IPS-15b (cell line): ENCODE measurements around the gene CDH23.
A peak's percentile ranks its signal among the peaks of the same experiment; 100 is the strongest.

Experiments used
- H3K27me3 ChIP-seq: one replicate; pipeline ENCODE4 v1.6.1; 2013; ENCODE audit warnings: low read length; ENCODE audit not compliant: control insufficient read depth, insufficient read depth
- H3K36me3 ChIP-seq: one replicate; pipeline ENCODE4 v1.6.1; 2013; ENCODE audit warnings: low read length; ENCODE audit not compliant: control insufficient read depth, insufficient read depth
- H3K4me1 ChIP-seq: one replicate; pipeline ENCODE4 v1.6.1; 2013; ENCODE audit warnings: mild to moderate bottlenecking, low read length; ENCODE audit not compliant: control insufficient read depth, insufficient read depth
- H3K4me3 ChIP-seq: one replicate; pipeline ENCODE4 v1.5.1; 2013; ENCODE audit warnings: low read depth, low read length
- H3K9ac ChIP-seq: one replicate; pipeline ENCODE4 v1.6.1; 2013; ENCODE audit warnings: low read depth, mild to moderate bottlenecking, low read length
- H3K9me3 ChIP-seq: one replicate; pipeline ENCODE4 v1.6.1; 2013; ENCODE audit warnings: mild to moderate bottlenecking, low read length; ENCODE audit not compliant: control insufficient read depth, insufficient read depth

Gene CDH23

GRCh38 chr10:71802715-71803488 lies 406.2 kb downstream of the CDH23 start:
- peaks cover 15% of the 10 kb centered on the region for H3K27me3 ChIP-seq
- no peaks in the 10 kb centered on the region for H3K36me3 ChIP-seq
- no peak overlapping the region for H3K9ac ChIP-seq
- H3K9me3 ChIP-seq: no peaks in the 10 kb centered on the region
- peaks cover 3% of the 10 kb centered on the region for H3K4me1 ChIP-seq
- H3K4me3 ChIP-seq: no peak overlapping the region

- H3K9me3 ChIP-seq: no peaks in the 10 kb centered on the region
- H3K4me1 ChIP-seq: peaks cover 3% of the 10 kb centered on the region
- H3K36me3 ChIP-seq: no peaks in the 10 kb centered on the region
- peaks cover 15% of the 10 kb centered on the region for H3K27me3 ChIP-seq
- H3K9ac ChIP-seq: no peak overlapping the region
- no peak overlapping the region for H3K4me3 ChIP-seq
These were observed 407.4 kb downstream of the CDH23 start for GRCh38 chr10:71804077-71804476.

GRCh38 chr10:71805776-71806703 lies 409.3 kb downstream of the CDH23 start:
- peaks cover 15% of the 10 kb centered on the region for H3K27me3 ChIP-seq
- peak overlapping the region; percentile 55 for H3K4me3 ChIP-seq
- no peaks in the 10 kb centered on the region for H3K9me3 ChIP-seq
- peaks cover 3% of the 10 kb centered on the region for H3K4me1 ChIP-seq
- H3K9ac ChIP-seq: no peak overlapping the region
- H3K36me3 ChIP-seq: peaks cover 3% of the 10 kb centered on the region

- Histone ChIP-seq H3K9me3 (no peaks in the 10 kb centered on the region), H3K4me1 (peaks cover 3% of the 10 kb centered on the region), H3K36me3 (peaks cover 3% of the 10 kb centered on the region), H3K27me3 (peaks cover 15% of the 10 kb centered on the region), H3K9ac (no peak overlapping the region), H3K4me3 (no peak overlapping the region)
These were observed 410.2 kb downstream of the CDH23 start for GRCh38 chr10:71806704-71807556.

- Histone ChIP-seq H3K36me3 (peaks cover 3% of the 10 kb centered on the region), H3K9me3 (no peaks in the 10 kb centered on the region), H3K4me1 (peaks cover 3% of the 10 kb centered on the region), H3K4me3 (no peak overlapping the region), H3K27me3 (peaks cover 15% of the 10 kb centered on the region), H3K9ac (no peak overlapping the region)
These were observed 411.1 kb downstream of the CDH23 start for GRCh38 chr10:71807557-71808510.

- Histone ChIP-seq H3K27me3 (peaks cover 10% of the 10 kb centered on the region), H3K9ac (no peak overlapping the region), H3K4me1 (peaks cover 3% of the 10 kb centered on the region), H3K36me3 (peaks cover 3% of the 10 kb centered on the region), H3K9me3 (no peaks in the 10 kb centered on the region), H3K4me3 (no peak overlapping the region)
These were observed 412.9 kb downstream of the CDH23 start for GRCh38 chr10:71809628-71810027.

GRCh38 chr10:71810048-71810750 lies 413.5 kb downstream of the CDH23 start:
- no peak overlapping the region for H3K9ac ChIP-seq
- peaks cover 3% of the 10 kb centered on the region for H3K36me3 ChIP-seq
- H3K27me3 ChIP-seq: peaks cover 4% of the 10 kb centered on the region
- H3K9me3 ChIP-seq: no peaks in the 10 kb centered on the region
- no peak overlapping the region for H3K4me3 ChIP-seq
- peaks cover 3% of the 10 kb centered on the region for H3K4me1 ChIP-seq

GRCh38 chr10:71811351-71811750 lies 414.6 kb downstream of the CDH23 start:
- peaks cover 13% of the 10 kb centered on the region for H3K36me3 ChIP-seq
- H3K4me3 ChIP-seq: no peak overlapping the region
- H3K9ac ChIP-seq: no peak overlapping the region
- H3K27me3 ChIP-seq: no peaks in the 10 kb centered on the region
- H3K9me3 ChIP-seq: no peaks in the 10 kb centered on the region
- no peaks in the 10 kb centered on the region for H3K4me1 ChIP-seq

- Histone ChIP-seq H3K27me3 (no peaks in the 10 kb centered on the region), H3K4me1 (no peaks in the 10 kb centered on the region), H3K36me3 (peaks cover 21% of the 10 kb centered on the region), H3K9me3 (no peaks in the 10 kb centered on the region), H3K4me3 (no peak overlapping the region), H3K9ac (no peak overlapping the region)
These were observed 415.5 kb downstream of the CDH23 start for GRCh38 chr10:71812016-71812912.
